NCI-H2107 treated with DMSO at 0.1 percent for 48 hours (cell line): Measurements from ENCODE around the gene KCNK3.
A peak's percentile ranks its signal among the peaks of the same experiment; 100 is the strongest.

ENCODE experiments used
- DNase-seq: peaks from one replicate; lab custom pipeline; 2025; ENCODE audit not compliant: unreplicated experiment; lab: John Stamatoyannopoulos, UW

The KCNK3 gene

DNA sequence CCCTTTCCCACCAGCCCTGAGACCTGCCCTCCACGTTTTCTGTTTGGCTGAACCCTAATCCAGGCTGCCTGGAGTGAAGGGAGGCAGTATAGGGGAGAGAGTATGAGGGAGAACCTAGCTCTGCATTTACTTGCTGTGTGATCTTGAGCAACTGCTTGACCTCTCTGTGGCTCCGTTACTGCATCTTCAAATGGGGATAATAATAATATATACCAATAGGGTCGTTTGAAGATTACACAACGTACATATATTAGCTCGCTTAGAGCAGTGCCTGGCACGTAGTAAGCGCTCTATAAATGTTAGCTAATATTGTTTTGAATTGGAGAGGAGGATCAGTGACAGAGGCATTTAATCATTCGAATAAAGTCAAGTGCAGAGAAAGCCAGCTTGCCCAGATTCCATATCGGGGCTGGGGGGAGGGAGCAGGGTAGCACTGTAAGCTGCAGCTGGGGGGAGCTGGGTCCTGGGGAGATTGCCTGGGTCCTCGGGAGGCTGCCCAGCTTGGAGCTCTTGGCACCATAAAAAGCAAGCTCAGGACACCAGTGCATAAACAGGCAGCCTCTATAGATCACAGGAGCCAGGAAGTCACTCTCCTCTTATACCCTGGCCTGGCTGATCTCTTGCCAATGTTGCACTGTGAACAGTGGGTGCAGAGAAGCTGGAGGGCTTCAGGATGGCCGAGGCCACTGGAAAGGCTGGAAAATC is 19.1 kb downstream of the KCNK3 start:
- no peak for DNase-seq

- peak; percentile 89 for DNase-seq
Observed at GRCh38 chr2:26712486-26713465, 20.3 kb downstream of the KCNK3 start.

GRCh38 chr2:26715528-26716270 is 23.2 kb downstream of the KCNK3 start:
- DNase-seq: no peak

DNA sequence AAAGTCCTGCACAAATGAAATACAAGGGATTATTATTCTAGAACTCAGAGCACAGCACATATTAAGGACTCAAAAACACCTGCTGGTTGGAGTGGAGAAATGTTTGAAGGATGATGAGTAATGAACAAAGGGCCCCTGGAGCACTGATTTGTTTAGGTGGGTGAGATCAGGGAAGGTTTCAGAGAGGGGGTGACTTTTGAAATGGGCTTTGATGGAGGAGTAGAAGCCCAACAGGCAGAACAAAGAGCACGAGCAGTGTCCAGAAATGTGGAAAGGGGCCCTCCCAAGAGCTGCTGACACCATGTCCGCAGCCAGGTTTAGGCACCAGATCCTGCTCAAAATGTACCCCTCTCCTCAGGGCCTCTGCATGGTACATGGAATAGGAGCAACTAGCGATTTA is 23.8 kb downstream of the KCNK3 start:
- DNase-seq: no peak

DNA sequence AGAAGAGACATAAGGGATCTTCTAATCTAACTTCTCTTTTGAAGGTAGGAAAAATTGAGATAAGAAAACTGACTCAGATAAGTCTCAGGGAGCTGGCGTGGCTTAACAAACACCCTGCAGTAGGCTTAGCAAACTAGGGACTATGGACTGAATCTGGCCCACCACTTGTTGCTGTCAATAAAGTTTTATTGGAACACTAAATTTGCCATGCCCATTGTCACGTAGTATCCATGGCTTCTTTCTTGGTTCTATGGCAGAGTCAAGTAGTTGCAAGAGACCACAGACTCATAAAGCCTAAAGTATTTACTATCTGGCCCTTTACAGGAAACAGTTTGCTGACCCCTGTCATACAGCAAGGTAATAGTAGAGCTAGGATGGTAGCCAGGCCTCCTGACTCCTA is 24.2 kb downstream of the KCNK3 start:
- DNase-seq: no peak

- DNase-seq: no peak
Observed at GRCh38 chr2:26717362-26717761, 24.8 kb downstream of the KCNK3 start.

DNA sequence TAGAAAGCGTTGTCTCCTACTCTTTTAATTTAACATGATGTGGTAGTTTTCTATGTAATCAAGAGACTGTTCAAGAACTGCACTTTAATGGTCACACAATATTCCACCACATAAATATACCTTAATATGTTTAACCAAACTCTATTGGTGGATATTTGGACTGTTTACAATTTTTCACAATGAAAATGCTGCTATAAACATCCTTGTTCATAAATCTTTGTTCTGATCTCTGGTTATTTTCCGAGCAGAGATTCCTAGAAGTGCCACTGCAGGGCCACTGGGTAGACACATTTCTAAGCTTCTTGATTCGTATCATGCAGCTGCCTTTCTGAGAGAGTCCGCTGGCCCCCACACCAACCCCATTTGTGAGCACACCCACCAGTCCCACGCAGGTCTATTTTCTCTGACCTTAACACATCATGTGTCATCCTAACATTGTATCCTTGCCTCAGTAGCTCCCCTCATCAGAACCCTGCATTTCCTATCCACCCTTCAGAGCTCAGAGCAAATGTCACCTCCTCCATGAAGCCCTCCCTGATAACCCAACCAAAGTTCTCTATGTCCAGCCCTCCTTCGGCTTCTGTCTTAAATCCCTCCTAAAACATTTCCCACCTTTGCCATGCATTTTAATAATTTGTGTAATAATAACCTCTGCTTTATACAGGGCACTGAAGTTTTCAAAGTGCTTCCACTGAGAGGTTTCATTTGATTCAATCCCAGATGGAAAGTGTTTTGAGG is 26.6 kb downstream of the KCNK3 start:
- no peak for DNase-seq

DNA sequence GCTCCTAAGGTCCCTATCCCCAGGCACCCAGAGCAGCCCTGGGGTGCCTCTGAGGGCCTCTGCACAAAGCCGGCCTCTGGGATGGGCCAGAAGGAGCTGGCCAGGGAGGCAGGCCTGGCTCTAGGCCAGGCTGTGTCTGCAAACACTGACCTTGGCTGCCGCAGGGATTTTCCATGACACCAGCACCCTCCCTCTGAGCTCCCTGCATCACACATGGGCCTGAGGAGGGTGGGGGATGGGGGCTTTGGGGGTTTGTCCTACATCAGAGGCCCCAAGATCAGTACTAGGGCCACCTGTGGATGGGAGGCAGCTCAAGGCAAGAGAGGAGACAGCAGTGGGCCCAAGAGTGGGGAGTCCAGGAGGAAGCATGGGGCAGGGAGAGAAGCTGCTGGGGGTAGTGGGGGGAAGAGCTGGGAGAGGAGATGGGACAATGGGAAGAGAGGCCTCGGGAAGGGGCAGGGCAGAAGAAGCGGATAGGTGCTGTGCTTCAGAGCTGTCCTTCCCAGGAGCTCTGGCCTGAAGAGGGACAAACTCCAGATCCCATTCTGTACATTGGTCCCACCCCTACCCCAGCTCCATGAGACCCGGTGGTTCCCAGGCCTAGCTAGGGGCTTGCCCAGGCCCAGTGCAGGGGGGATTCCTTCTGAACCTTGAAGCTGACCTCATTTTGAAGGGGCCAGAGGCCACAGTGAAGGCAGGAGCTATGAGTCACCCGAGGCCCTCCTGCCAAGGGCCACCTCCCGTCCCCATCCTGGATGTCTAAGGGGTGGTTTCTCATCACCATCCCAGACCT is 28.0 kb downstream of the KCNK3 start:
- no peak for DNase-seq

GRCh38 chr2:26721115-26722032 is 28.9 kb downstream of the KCNK3 start:
- no peak for DNase-seq

DNA sequence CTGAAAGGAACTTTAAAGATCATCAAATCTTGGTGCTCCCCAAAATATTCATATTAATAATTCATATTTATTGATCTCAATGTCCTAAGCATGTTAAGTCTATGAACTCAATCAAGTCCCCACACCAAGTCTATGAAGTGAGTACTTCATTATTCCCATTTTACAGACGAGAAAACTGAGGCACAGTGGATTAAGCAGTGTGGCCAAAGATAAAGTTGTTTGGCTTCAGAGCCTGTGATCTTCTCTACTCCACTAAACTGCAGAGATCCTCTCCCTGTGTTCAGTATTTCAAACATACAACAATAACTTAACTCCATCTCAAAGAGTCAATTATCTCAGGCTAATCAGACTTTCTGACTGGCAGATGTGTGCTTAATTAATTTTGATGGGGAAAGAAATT is 29.8 kb downstream of the KCNK3 start:
- DNase-seq: no peak

DNA sequence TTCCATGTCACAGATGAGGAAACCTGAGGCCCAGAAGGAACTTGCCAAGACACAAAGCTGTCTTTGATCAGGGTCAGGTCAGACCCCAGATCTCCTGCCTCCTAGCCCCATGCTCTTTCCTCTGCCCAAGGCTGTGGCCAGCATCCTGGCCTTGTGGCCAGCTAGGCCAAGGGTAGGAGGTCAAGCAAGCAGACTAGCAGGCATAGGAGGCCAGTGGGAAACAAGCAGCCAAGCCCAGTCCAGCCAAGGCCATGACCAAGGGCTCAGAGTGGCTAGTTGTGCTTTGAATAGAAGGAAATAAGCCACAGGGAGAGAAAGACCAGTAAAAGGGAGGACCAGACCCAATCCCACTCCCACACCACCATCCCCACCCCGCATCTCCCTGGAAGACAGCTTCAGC is 30.4 kb downstream of the KCNK3 start:
- DNase-seq: no peak

DNA sequence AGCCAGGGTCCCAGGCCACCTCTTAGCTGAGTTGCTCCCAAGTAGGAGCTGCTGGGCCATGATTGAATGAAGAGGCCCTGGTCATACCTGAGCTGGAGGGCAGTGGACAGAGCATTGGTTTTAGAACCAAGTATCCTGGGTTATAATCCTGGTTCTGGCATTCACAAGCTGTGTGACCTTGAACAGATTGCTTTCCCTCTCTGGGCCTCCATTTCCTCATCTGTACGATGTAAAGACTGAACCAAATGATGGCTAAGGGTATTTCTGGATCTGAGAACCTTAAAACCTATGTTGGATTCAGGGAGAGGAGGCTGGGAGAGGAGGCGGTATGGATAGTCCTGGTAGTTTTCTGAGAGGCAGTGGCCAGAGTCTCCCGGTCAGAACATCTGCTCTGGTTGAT is 31.0 kb downstream of the KCNK3 start:
- DNase-seq: no peak

GRCh38 chr2:26723991-26724750 is 31.6 kb downstream of the KCNK3 start:
- DNase-seq: no peak

DNA sequence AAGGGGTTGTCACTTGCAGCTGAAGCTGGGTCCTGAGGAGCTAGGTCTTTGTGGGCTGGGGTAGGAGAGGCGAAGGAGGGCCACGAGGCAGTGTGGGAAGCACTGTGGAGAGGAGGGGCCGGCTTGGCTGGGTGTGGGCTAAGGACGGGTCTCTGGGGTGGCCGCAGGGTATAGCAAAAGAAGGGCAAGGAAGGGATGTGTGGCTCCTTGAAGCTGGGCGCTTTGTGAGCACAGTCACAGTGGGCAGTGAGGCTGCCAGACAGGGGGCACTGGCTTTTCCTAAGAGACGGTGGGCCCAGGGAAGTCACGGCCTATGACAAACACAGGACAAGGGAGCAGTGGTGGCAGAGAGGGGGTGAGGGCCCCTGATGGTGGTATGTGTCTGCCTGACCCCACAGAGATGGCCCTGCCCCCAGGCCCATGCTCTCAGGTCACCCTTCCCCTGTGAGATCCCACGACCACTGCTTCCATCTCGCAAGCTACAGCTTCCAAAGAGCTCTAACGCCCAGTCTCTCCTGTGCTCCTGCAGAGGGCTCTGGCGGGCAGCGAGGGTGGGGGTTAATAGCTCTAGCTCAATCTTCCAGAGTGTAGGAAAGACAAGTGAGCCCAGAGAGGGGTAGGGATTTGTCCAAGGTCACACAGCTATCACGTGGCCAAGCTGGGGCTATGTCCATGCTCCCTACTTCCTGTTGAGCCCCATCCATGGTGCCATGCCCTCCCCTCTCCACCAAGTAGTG is 32.4 kb downstream of the KCNK3 start:
- no peak for DNase-seq

DNA sequence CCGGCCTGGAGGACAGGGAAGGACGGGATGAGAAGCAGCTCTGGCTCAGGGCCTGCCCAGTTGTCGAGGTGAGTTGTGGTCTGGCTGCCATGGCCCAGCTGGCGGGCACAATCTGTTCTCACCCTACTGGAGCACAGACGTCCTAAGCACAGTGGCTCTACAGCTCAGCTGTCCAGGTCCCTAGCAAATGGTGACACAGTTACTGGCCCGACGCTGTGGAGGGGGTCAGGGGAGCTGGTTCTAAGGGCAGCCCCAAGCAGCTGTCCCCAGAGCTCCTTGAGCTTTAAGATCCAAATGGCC is 32.9 kb downstream of the KCNK3 start:
- DNase-seq: no peak

- DNase-seq: no peak
Observed at GRCh38 chr2:26726228-26726627, 33.7 kb downstream of the KCNK3 start.

DNA sequence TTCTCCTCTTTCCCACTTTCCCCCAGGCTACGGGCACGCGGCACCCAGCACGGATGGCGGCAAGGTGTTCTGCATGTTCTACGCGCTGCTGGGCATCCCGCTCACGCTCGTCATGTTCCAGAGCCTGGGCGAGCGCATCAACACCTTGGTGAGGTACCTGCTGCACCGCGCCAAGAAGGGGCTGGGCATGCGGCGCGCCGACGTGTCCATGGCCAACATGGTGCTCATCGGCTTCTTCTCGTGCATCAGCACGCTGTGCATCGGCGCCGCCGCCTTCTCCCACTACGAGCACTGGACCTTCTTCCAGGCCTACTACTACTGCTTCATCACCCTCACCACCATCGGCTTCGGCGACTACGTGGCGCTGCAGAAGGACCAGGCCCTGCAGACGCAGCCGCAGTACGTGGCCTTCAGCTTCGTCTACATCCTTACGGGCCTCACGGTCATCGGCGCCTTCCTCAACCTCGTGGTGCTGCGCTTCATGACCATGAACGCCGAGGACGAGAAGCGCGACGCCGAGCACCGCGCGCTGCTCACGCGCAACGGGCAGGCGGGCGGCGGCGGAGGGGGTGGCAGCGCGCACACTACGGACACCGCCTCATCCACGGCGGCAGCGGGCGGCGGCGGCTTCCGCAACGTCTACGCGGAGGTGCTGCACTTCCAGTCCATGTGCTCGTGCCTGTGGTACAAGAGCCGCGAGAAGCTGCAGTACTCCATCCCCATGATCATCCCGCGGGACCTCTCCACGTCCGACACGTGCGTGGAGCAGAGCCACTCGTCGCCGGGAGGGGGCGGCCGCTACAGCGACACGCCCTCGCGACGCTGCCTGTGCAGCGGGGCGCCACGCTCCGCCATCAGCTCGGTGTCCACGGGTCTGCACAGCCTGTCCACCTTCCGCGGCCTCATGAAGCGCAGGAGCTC is 35.4 kb downstream of the KCNK3 start:
- DNase-seq: no peak
